Erythroblast (primary cell): ENCODE measurements around the gene IPO11.

Experiments used
- GATA1 ChIP-seq: IDR thresholded peaks from 2 replicates; pipeline ENCODE4 v1.6.1; 2011; ENCODE audit warnings: low read depth, mild to moderate bottlenecking, control low read depth, low read length, moderate library complexity
- POLR2A ChIP-seq: IDR thresholded peaks from 2 replicates; pipeline ENCODE4 v1.6.1; 2011; ENCODE audit warnings: mild to moderate bottlenecking, low read length

DNA sequence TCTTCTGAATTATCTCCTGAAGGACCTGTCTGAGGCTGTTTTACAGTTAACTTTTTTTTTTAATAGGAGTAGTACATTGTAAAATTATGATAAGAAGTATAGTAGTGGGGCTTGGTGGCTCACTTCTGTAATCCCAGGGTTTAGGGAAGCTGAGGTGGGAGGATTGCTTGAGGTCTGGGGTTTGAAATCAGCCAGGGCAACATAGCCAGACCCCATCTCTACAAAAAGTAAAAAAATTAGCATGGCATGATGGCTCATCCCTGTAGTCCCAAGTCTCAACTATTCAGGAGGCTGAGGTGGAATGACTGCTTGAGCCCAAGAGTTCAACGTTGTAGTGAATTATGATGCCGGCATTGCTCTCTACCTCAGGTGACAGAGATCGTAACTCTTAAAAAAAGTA is 7.0 kb downstream of the IPO11 start:
- TF ChIP-seq POLR2A (no peak), GATA1 (no peak)
